Gastroesophageal sphincter (tissue), 4 donors: Measurements from ENCODE around the gene RNF43. TPM values are rescaled to one million over a fixed set of nuclear protein-coding genes. Genes with fewer than 3 reads are reported as not detected.

Experiments
- ATAC-seq: fragments of 150-250 bp; one replicate; pipeline ENCODE4 v1.9.1; 2016; ENCODE audit warnings: mild to moderate bottlenecking, moderate library complexity
- H3K27ac ChIP-seq, 4 donors: fragments of 200-600 bp; sonication (generic) in 3 of 4; 1 replicate in 3 of 4; 2 replicates in 1 of 4; pipeline ENCODE4 v1.5.1; 2016 to 2019
- H3K27me3 ChIP-seq: fragments of 200-600 bp; sonication (generic); one replicate; pipeline ENCODE4 v1.5.1; 2019
- H3K36me3 ChIP-seq, 2 donors: fragments of 200-600 bp; sonication (generic); one replicate each; pipeline ENCODE4 v1.5.1; 2019; ENCODE audit warnings: control low read depth in 1 of 2
- H3K4me1 ChIP-seq, 3 donors: fragments of 200-600 bp; sonication (generic); 1 replicate in 2 of 3; 2 replicates in 1 of 3; pipeline ENCODE4 v1.5.1; 2016 to 2019; ENCODE audit warnings: control low read depth in 2 of 3
- H3K4me3 ChIP-seq, 2 donors: fragments of 200-600 bp; sonication (generic); one replicate each; pipeline ENCODE4 v1.5.1; 2019; ENCODE audit warnings: mild to moderate bottlenecking in 1 of 2, moderate library complexity in 1 of 2
- H3K9me3 ChIP-seq, 3 donors: fragments of 200-600 bp; sonication (generic); one replicate each; pipeline ENCODE4 v1.5.1; 2017 to 2019; ENCODE audit warnings: control low read depth in 2 of 3
- EP300 ChIP-seq: sonication (generic); formaldehyde crosslinking; IDR thresholded peaks from one replicate; pipeline ENCODE4 v1.6.1; 2017; ENCODE audit warnings: antibody characterized with exemption, mild to moderate bottlenecking
- POLR2A ChIP-seq, 2 donors: fragments of 450-650 bp; IDR thresholded peaks; one replicate each; pipeline ENCODE4 v1.6.1; 2017; ENCODE audit warnings: antibody characterized with exemption in 2 of 2, mild to moderate bottlenecking in 2 of 2, moderate library complexity in 1 of 2
- POLR2AphosphoS5 ChIP-seq: sonication (generic); formaldehyde crosslinking; IDR thresholded peaks from one replicate; pipeline ENCODE4 v1.6.1; 2017; ENCODE audit warnings: antibody characterized with exemption
- WGBS, 2 donors: methylation state at CpG; one replicate each; pipeline ENCODE4 v1.1.5; 2018; ENCODE audit warnings: low coverage in 1 of 2; 5-methylcytosine and 5-hydroxymethylcytosine counted together
- total RNA-seq, 4 donors: library from RNA; depleted of rRNA; stranded (reverse); fragments of >200 nt; gene quantifications; one replicate each; pipeline ENCODE4 v1.1.0, GENCODE V29; 2016
- TF ChIP-seq, protein P1 (sequence below), 4 experiments: fragments of 200-600 bp in 2 of 4; fragments of 450-650 bp in 2 of 4; sonication (generic) in 1 of 4; IDR thresholded peaks; one replicate each; pipeline ENCODE4 v1.5.1; 2017 to 2019; ENCODE audit warnings: antibody characterized with exemption in 4 of 4, mild to moderate bottlenecking in 2 of 4, moderate library complexity in 2 of 4

Gene RNF43
- total RNA-seq, 4 donors from 2014 or later: 0.16 to 0.79 TPM; not detected in 2

DNA sequence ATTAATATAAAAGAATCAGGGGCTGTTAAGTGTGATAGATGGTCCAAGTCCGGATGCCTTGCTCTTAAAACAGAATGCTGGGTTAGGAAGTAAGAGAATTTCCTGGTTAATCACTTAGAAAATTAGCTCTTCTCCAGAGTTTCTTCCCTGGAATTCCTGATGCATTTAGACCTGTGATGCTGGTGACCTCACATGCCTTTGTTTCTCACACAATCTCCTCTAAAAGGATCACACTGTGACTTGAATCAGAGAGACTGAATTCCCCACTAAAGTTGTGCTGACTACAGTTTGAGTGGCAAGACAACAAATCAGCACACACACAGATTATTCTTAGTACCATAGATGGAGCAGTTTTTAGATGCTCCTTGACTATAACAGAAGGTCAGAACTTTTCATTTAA, 4.4 kb upstream of the RNF43 start:
- peaks cover 11% of the 10 kb centered on the region for H3K27me3 ChIP-seq
- no peak for ATAC-seq

DNA sequence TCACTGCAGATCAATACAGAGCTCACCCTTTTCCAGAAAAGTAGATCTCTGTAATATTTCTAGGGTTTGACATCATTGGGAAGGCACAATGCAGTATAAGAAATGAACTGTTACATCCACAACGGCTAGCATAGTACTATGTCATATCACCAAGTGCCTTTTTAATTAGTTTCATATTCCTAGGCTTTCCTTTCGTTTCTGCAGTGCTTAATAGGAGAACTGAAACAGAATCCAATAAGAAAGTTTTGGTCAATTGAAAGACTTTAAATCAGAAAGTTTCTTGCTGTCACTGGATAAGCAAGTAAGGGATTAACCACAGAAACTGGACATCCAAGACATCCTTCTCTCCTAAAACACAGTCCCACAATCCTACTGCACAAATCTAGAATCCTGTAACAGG, 3.5 kb upstream of the RNF43 start:
- Histone ChIP-seq H3K27me3 (peaks cover 11% of the 10 kb centered on the region), H3K4me3 (no peak overlapping the region), H3K9me3 (no peaks in the 10 kb centered on the region), H3K4me1 (peaks cover 0 to 13% (median 0%) of the 10 kb centered on the region in 3 donors), H3K27ac (no peak overlapping the region), H3K36me3 (no peaks in the 10 kb centered on the region)
- no peak for ATAC-seq
- TF ChIP-seq, protein P1, sequence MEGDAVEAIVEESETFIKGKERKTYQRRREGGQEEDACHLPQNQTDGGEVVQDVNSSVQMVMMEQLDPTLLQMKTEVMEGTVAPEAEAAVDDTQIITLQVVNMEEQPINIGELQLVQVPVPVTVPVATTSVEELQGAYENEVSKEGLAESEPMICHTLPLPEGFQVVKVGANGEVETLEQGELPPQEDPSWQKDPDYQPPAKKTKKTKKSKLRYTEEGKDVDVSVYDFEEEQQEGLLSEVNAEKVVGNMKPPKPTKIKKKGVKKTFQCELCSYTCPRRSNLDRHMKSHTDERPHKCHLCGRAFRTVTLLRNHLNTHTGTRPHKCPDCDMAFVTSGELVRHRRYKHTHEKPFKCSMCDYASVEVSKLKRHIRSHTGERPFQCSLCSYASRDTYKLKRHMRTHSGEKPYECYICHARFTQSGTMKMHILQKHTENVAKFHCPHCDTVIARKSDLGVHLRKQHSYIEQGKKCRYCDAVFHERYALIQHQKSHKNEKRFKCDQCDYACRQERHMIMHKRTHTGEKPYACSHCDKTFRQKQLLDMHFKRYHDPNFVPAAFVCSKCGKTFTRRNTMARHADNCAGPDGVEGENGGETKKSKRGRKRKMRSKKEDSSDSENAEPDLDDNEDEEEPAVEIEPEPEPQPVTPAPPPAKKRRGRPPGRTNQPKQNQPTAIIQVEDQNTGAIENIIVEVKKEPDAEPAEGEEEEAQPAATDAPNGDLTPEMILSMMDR (IDR thresholded peaks at IDR 0.05): no peak
- no peak for TF ChIP-seq EP300
- no peak for TF ChIP-seq POLR2AphosphoS5
- WGBS, 2 donors: 54 to 60% methylated on average over 2 of the region's 2 CpGs

More for the DNA sequence above, 4.4 kb upstream of the RNF43 start:
- no peaks in the 10 kb centered on the region for H3K9me3 ChIP-seq
- H3K4me3 ChIP-seq: no peak overlapping the region
- H3K27ac ChIP-seq: no peak overlapping the region
- peaks cover 0 to 13% (median 0%) of the 10 kb centered on the region in 3 donors for H3K4me1 ChIP-seq
- WGBS, 2 donors: 39 to 41% methylated on average over 1 of the region's 1 CpG
- no peaks in the 10 kb centered on the region for H3K36me3 ChIP-seq
- no peak for TF ChIP-seq EP300
- TF ChIP-seq POLR2AphosphoS5: no peak
- TF ChIP-seq, protein P1 (IDR thresholded peaks at IDR 0.05): no peak
- TF ChIP-seq POLR2A (IDR thresholded peaks at IDR 0.05): no peak

DNA sequence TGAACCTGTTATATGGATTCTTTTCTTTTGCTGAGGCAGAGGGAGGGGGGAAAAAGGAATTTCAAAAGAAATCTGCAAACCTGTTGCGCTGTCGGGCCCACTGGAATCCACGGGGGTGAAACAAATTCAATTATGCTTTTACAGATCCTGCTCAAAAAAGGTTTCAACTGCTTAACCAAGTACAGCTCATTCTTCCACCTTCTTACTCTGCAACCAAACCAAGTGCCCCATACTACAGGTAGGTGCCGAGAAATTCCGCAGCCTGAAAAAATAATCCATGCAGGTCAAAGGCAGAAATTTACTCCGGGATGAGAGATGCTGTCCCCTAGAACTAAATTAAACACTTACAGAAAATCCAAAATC, 416 bp downstream of the RNF43 start:
- WGBS, 2 donors: 38 to 70% methylated on average over 5 of the region's 6 CpGs
- no peaks in the 10 kb centered on the region for H3K9me3 ChIP-seq
- no peaks in the 10 kb centered on the region for H3K36me3 ChIP-seq
- H3K27me3 ChIP-seq: no peaks in the 10 kb centered on the region
- TF ChIP-seq POLR2AphosphoS5 (no peak), POLR2A (IDR thresholded peaks at IDR 0.05) (no peak)
- TF ChIP-seq, protein P1 (IDR thresholded peaks at IDR 0.05): no peak
- H3K27ac ChIP-seq: peak overlapping the region in 2 of 4 donors; percentile 56 to 61
- ATAC-seq: no peak
- H3K4me1 ChIP-seq: peaks cover 0 to 13% (median 0%) of the 10 kb centered on the region in 3 donors
- H3K4me3 ChIP-seq: peak overlapping the region in 1 of 2 donors; percentile 41

DNA sequence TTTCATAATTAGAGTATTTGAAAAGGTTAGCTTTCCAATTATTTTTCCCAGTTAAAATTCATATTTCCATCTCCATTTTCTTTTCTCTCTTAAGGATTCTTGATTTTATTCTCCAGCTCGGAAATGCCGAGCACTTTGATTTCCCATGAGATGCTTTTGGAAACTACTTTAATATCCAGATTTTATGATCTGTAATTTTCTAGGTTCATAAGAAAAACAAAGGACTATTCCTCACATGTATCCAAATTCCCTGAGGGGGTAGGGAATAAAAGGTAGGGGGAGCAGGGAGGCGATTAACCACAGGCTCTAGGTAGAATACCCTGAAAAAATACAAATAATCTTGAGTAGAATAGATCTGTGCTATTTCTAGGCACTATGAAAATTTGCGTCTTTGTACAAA, 938 bp downstream of the RNF43 start:
- 69 to 87% methylated on average over 4 of the region's 4 CpGs for WGBS, 2 donors
- Histone ChIP-seq H3K27ac (no peak overlapping the region), H3K36me3 (no peaks in the 10 kb centered on the region), H3K4me1 (peaks cover 0 to 13% (median 0%) of the 10 kb centered on the region in 3 donors), H3K27me3 (no peaks in the 10 kb centered on the region), H3K9me3 (no peaks in the 10 kb centered on the region), H3K4me3 (no peak overlapping the region)
- TF ChIP-seq EP300 (no peak), POLR2A (IDR thresholded peaks at IDR 0.05) (no peak), POLR2AphosphoS5 (no peak)
- TF ChIP-seq, protein P1 (IDR thresholded peaks at IDR 0.05): no peak
- no peak for ATAC-seq

DNA sequence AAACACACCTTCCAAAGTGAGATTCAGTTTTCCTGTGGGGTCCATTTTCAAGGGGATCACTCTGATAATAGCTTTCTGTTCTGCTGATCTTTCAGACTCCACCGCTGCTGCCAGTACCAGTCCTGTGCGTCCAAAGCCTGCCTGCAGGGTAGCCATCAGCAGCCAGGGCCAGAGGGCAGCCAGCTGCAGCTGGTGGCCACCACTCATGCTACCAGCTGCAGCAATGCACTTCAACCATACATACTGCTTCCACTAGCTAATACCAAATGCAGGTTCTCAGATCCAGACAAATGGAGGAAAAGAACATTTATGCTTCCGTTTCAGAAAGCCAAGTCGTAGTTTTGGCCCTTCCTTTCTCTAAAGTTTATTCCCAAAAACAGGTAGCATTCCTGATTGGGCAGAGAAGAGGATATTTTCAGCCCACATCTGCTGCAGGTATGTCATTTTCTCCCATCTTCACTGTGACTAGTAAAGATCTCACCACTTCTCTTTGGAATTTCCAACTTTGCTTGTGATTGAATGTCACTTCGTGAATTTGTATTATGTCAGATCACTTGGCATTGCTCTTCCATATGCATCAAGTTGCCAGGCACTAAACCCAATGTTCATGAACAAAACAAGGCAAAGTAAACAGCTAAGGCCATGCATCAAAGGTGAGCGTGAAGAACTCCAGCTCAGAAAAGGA, 1.8 kb downstream of the RNF43 start:
- no peak overlapping the region for H3K27ac ChIP-seq
- ATAC-seq: no peak
- WGBS, 2 donors: 75 to 86% methylated on average over 4 to 5 of the region's 6 CpGs

More for the DNA sequence above, 1.8 kb downstream of the RNF43 start:
- Histone ChIP-seq H3K36me3 (no peaks in the 10 kb centered on the region), H3K9me3 (no peaks in the 10 kb centered on the region), H3K27me3 (no peaks in the 10 kb centered on the region), H3K4me1 (peaks cover 0 to 13% (median 0%) of the 10 kb centered on the region in 3 donors), H3K4me3 (no peak overlapping the region)
- TF ChIP-seq EP300 (no peak), POLR2AphosphoS5 (no peak), POLR2A (IDR thresholded peaks at IDR 0.05) (no peak)
- TF ChIP-seq, protein P1 (IDR thresholded peaks at IDR 0.05): no peak
